Gastrocnemius medialis (tissue), 4 donors: ENCODE measurements around the gene PXN.
"Not testable (repeated sequence)": the region's sequence is repeated elsewhere in the genome, so short reads cannot be mapped to it uniquely, and the experiment has no call there.

ENCODE experiments used
- POLR2A ChIP-seq, 2 donors: fragments of 450-650 bp; IDR thresholded peaks; one replicate each; pipeline ENCODE4 v1.6.1; 2017; ENCODE audit warnings: antibody characterized with exemption in 2 of 2, mild to moderate bottlenecking in 2 of 2, moderate library complexity in 2 of 2
- TF ChIP-seq, protein P1 (sequence below), 5 experiments: fragments of 450-650 bp in 3 of 5; fragments of 200-600 bp in 2 of 5; sonication (generic) in 2 of 5; IDR thresholded peaks in 4 of 5; conservative IDR thresholded peaks in 1 of 5; 1 replicate in 4 of 5; 2 replicates in 1 of 5; pipeline ENCODE4 v1.5.1; 2016 to 2019; ENCODE audit warnings: antibody characterized with exemption in 5 of 5, mild to moderate bottlenecking in 3 of 5, moderate library complexity in 3 of 5

DNA sequence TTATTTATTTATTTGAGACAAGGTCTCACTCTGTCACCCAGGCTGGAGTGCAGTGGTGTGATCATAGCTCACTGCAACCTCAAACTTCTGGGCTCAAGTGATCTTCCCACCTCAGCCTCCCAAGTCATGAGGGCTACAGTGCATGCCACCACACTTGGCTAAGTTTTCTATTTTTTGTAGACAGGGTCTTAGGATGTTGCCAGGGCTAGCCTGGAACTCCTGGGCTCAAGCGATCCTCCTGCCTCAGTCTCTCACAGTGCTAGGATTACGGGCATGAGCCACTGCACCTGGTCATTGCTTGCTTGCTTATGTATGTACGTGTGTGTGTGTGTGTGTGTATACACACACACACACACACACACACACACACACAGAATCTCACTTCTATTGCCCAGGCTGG lies 28.7 kb downstream of the PXN start:
- not testable (repeated sequence) for TF ChIP-seq POLR2A (IDR thresholded peaks at IDR 0.05)
- TF ChIP-seq, protein P1, sequence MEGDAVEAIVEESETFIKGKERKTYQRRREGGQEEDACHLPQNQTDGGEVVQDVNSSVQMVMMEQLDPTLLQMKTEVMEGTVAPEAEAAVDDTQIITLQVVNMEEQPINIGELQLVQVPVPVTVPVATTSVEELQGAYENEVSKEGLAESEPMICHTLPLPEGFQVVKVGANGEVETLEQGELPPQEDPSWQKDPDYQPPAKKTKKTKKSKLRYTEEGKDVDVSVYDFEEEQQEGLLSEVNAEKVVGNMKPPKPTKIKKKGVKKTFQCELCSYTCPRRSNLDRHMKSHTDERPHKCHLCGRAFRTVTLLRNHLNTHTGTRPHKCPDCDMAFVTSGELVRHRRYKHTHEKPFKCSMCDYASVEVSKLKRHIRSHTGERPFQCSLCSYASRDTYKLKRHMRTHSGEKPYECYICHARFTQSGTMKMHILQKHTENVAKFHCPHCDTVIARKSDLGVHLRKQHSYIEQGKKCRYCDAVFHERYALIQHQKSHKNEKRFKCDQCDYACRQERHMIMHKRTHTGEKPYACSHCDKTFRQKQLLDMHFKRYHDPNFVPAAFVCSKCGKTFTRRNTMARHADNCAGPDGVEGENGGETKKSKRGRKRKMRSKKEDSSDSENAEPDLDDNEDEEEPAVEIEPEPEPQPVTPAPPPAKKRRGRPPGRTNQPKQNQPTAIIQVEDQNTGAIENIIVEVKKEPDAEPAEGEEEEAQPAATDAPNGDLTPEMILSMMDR (IDR thresholded peaks at IDR 0.05 in 4 of 5, conservative IDR thresholded peaks at IDR 0.05 in 1 of 5): not testable (repeated sequence)
